AG09309 (cell line): ENCODE results near the gene CEP170B.

Source experiments
- DNase-seq: peaks from one replicate; pipeline ENCODE4 v3.0.0-alpha.2; 2010; ENCODE audit warnings: low read depth
- H3K4me3 ChIP-seq: 2 replicates; pipeline ENCODE4 v1.5.1; 2011; ENCODE audit warnings: mild to moderate bottlenecking, low read depth, low read length, moderate library complexity; ENCODE audit not compliant: control insufficient read depth
- TF ChIP-seq, protein P1 (sequence below): IDR thresholded peaks from 2 replicates; pipeline ENCODE4 v1.5.1; 2011; ENCODE audit warnings: mild to moderate bottlenecking, low read depth, low read length, inconsistent platforms; ENCODE audit not compliant: insufficient read depth, control insufficient read depth; ENCODE audit errors: missing control alignments

Gene CEP170B

DNA sequence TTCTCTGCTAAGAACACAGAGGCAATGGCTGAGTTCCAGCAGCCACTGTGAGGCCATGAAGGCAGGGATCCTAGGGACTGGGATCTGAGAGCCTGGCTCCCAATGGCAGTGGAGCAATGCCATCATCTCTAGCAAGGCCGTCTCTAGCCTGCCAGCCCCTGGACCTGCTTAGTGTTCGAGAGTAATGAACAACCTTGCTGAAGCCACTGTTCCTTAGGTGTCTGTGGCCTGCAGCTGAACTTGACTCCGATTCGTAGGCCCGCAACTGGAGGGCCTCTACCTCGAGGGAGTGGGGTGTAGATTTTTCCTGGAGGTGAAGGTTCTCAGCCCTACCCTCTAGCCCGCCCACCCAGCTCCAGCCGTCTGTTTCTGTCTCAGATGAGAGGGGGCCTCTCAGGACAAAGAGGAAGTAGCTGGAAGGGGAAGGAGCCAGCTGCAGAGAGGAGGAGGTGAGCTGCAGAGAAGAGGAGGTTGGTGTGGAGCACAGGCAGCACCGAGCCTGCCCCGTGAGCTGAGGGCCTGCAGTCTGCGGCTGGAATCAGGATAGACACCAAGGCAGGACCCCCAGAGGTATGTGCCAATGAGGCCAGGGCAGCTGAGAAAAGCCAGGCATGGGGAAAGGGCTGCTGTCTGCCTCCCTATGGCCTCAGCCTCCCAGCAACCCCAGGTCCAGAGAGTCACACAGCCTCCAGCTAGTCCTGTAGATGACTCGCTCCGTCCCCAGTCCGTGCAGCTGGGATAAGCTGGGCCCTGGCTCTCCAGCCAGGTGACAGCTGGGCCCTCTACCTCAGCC is 59.5 kb downstream of the CEP170B start, which contains the start of gene PLD4:
Gene PLD4, plus strand, starts transcription at position 459 of the 793 bp plus-strand sequence. CDS start 2,262 bp downstream, outside the sequence.
- no peak within 1 kb of the TSS for H3K4me3 ChIP-seq
- no peak for DNase-seq
- TF ChIP-seq, protein P1, sequence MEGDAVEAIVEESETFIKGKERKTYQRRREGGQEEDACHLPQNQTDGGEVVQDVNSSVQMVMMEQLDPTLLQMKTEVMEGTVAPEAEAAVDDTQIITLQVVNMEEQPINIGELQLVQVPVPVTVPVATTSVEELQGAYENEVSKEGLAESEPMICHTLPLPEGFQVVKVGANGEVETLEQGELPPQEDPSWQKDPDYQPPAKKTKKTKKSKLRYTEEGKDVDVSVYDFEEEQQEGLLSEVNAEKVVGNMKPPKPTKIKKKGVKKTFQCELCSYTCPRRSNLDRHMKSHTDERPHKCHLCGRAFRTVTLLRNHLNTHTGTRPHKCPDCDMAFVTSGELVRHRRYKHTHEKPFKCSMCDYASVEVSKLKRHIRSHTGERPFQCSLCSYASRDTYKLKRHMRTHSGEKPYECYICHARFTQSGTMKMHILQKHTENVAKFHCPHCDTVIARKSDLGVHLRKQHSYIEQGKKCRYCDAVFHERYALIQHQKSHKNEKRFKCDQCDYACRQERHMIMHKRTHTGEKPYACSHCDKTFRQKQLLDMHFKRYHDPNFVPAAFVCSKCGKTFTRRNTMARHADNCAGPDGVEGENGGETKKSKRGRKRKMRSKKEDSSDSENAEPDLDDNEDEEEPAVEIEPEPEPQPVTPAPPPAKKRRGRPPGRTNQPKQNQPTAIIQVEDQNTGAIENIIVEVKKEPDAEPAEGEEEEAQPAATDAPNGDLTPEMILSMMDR, result no peak

DNA sequence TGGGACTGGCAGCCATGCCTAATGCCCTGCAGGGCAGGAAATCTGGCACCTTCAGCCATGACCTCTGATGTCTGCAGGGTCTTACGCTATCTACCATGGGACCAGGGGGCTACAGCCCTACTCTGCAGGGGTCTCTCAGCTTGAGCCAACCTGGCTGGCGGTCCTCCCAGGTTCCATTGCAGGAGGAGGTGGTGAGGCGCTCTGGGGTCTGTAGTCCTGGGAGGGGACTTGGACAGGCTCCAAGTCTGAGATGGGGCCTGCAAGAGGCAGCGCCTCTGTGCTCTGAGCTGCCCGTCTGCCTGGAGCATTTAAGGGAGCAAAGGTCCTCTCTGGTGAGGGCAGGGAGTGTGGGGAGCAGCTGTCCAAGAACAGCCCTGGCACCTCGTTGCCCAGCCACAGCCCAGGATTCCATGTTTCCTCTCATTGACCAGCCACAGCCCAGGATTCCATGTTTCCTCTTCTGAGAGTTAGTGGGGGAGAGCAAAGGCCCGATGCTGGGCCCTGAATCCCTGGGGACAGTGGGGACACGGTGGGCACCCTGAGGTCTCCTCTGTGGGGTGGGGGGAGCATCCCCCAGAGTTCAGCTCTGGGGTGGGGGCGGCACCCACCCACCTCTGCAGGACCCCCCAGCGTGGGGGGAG is 60.3 kb downstream of the CEP170B start:
- no peak for DNase-seq
- TF ChIP-seq, protein P1, result no peak

DNA sequence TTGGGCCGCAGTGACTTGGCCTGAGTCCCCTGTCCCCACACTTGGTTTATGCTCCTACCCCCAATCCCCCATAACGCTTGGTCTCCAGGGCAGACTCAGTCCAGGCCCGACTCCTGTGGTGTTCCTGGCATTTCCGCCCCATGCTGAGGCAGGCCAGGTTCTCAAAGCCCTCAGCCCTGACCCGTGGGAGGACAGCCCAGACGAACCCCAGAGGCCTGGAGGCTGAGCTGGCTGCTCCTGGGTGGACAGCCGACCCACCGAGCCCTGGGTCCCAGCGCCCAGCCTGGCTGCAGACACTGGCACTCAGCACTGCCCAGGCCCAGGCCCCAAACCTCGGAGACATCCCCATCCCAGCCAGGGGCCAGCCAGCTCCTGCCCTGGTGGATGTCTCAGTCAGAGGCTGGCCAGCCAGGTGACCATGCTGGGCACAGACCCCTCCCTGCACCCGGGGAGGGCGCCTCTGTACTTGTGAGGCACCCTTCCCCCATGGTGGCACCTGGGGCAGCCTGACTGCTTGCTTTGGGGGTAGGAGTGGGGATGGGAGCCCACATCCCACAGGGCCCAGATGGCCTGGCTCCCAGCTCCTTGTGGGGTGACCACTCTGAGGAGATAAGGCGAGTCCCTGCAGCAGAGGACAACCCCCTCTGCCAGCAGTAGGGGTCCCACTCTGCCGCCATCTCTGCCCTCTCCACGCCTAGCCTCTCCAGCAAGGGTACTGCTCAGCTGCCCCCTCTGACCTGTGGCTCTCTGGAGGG is 61.0 kb downstream of the CEP170B start:
- H3K4me3 ChIP-seq, result no peak overlapping the region
- DNase-seq, result no peak
- TF ChIP-seq, protein P1, result no peak

More for the DNA sequence above, 60.3 kb downstream of the CEP170B start:
- no peak overlapping the region for H3K4me3 ChIP-seq

DNA sequence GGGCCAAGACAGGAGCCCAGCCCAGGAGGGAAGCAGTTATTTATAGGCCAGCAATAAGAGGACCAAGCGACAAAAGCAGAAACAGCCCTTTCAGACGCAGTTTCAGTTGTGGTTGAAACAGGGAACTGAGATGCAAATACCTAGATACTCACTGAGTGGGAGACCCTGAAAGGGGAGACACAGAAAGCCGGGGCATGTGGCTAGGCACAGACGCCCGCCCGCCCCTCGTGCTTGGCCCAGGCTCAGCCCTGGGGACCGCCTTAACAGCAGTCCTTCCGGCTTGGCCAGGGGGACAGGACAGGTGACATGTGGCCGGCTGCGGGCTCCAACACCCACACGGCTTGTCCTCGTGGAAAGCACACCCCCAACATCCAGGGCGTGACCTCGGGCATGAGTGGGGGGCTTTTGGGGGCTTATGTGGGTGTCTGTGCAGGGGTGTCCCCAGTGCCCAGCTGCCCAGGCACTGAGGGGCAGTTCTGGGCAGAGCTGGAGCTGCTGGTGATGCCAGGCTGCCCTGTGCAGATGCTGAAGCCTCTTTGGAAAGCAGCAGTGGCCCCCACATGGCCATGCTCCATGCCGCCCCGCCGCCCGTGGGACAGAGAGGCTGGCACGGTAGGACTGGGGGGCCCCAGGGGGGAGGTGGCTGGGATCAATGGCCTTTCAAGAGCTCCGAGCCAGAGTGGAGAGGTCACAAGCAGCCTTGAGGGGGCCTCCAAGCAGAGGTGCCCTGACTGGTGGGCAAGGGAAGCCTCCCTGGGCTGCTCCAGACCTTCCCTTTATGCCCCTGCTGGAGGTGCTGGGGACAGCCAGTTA is 61.8 kb downstream of the CEP170B start:
- TF ChIP-seq, protein P1, result peak; percentile 3
- H3K4me3 ChIP-seq, result no peak overlapping the region
- no peak for DNase-seq

DNA sequence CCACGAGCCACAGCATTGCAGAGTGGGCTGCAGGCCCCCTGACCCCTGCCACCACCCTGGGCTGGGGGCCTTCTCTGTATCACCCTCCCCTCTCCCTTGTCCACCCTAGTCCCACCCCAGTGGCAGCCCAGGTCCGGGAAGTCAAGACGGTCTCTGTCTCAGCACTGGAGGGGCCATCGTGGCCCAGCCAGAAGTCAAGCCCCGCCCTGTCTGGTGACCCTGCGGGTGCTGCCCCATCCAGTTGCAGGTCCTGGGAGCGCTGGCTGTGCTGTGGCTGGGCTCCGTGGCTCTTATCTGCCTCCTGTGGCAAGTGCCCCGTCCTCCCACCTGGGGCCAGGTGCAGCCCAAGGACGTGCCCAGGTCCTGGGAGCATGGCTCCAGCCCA is 62.4 kb downstream of the CEP170B start:
- H3K4me3 ChIP-seq, result no peak overlapping the region
- TF ChIP-seq, protein P1, result no peak
- no peak for DNase-seq

DNA sequence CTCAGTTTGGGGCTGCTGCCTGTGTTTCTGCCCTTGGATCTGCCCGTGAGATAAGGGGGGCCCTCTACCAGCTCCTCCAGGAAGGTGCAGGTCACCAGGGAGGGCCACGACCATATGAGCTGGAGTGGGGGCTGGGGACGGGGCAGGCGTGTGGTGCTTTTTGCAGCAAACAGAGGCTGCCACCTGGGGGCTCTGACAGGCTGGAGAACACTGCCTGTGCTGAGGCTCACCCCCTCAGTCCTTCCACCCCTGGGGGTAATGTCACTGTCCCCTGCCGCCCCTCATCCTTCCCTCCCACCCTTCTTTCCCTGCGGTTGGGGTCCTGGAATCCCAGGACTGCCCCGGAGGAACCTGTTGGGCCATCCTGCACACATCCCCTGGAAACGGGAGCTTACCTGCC is 62.8 kb downstream of the CEP170B start:
- TF ChIP-seq, protein P1, result no peak
- no peak overlapping the region for H3K4me3 ChIP-seq
- no peak for DNase-seq
